OCI-LY7 (cell line): ENCODE measurements around the gene NOXRED1.

ENCODE experiments used
- EZH2phosphoT487 ChIP-seq: fragments of 200-600 bp; sonication (generic); IDR thresholded peaks from 2 replicates; pipeline ENCODE4 v1.6.1; 2018; ENCODE audit warnings: low read depth, borderline replicate concordance, mild to moderate bottlenecking, mixed run types, antibody characterized with exemption, low read length, moderate library complexity, mixed read lengths
- TF ChIP-seq, protein P1 (sequence below): fragments of 200-600 bp; sonication (generic); conservative IDR thresholded peaks from 2 replicates; pipeline ENCODE4 v1.5.1; 2014; ENCODE audit warnings: mild to moderate bottlenecking, antibody characterized with exemption, low read length, moderate library complexity, mixed read lengths

DNA sequence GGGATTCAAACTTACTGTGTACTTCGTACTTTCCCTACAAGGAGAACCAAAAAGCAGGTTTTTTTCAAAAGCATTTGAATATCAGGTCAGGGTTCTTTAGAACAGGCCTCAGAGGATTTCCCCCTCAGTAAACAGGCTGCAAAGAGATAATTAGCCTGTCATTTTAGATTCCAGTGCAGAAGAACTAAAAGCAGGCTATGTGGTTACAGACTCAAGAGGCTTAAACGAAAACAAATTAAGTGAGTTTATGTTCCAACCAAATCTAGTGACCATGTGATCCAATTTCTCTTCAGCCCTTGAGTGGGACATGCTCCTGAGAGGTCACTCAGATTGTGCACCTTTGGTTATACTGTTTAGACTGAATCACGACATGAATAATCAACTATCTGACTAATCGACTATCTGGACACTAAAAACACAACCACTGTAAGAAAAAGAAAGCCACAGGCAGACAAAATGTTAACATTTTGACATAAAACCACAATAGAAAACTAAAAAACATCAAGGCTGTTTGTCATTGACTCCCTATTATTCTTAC, 51.0 kb downstream of the NOXRED1 start:
- TF ChIP-seq, protein P1, sequence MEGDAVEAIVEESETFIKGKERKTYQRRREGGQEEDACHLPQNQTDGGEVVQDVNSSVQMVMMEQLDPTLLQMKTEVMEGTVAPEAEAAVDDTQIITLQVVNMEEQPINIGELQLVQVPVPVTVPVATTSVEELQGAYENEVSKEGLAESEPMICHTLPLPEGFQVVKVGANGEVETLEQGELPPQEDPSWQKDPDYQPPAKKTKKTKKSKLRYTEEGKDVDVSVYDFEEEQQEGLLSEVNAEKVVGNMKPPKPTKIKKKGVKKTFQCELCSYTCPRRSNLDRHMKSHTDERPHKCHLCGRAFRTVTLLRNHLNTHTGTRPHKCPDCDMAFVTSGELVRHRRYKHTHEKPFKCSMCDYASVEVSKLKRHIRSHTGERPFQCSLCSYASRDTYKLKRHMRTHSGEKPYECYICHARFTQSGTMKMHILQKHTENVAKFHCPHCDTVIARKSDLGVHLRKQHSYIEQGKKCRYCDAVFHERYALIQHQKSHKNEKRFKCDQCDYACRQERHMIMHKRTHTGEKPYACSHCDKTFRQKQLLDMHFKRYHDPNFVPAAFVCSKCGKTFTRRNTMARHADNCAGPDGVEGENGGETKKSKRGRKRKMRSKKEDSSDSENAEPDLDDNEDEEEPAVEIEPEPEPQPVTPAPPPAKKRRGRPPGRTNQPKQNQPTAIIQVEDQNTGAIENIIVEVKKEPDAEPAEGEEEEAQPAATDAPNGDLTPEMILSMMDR, result no peak
- TF ChIP-seq EZH2phosphoT487, result no peak
